GM12892 (cell line): ENCODE measurements around the gene ZNRD2.
"Not testable (repeated sequence)": the region's sequence is repeated elsewhere in the genome, so short reads cannot be mapped to it uniquely, and the experiment has no call there.

ENCODE experiments used
- POLR2A ChIP-seq: IDR thresholded peaks from 2 replicates; pipeline ENCODE4 v1.6.1; 2011; ENCODE audit warnings: low read depth, low read length, control low read depth
- POLR2AphosphoS5 ChIP-seq: IDR thresholded peaks from 2 replicates; pipeline ENCODE4 v1.6.1; 2011; ENCODE audit warnings: low read depth, low read length, control low read depth

- TF ChIP-seq POLR2A, POLR2AphosphoS5: not testable (repeated sequence)
These were observed 47.3 kb upstream of the ZNRD2 start for GRCh38 chr11:65522718-65523630.
